ENCODE results near the gene AUNIP. TPM values are rescaled to one million over a fixed set of nuclear protein-coding genes. Genes with fewer than 3 reads are reported as not detected.

AUNIP gene
- total and polyA plus RNA-seq, 2 of the 8 experiments (the other 6 are each of a cell fraction or from before 2014, with no cell fraction given) = 18.6 to 23.2 TPM

DNA sequence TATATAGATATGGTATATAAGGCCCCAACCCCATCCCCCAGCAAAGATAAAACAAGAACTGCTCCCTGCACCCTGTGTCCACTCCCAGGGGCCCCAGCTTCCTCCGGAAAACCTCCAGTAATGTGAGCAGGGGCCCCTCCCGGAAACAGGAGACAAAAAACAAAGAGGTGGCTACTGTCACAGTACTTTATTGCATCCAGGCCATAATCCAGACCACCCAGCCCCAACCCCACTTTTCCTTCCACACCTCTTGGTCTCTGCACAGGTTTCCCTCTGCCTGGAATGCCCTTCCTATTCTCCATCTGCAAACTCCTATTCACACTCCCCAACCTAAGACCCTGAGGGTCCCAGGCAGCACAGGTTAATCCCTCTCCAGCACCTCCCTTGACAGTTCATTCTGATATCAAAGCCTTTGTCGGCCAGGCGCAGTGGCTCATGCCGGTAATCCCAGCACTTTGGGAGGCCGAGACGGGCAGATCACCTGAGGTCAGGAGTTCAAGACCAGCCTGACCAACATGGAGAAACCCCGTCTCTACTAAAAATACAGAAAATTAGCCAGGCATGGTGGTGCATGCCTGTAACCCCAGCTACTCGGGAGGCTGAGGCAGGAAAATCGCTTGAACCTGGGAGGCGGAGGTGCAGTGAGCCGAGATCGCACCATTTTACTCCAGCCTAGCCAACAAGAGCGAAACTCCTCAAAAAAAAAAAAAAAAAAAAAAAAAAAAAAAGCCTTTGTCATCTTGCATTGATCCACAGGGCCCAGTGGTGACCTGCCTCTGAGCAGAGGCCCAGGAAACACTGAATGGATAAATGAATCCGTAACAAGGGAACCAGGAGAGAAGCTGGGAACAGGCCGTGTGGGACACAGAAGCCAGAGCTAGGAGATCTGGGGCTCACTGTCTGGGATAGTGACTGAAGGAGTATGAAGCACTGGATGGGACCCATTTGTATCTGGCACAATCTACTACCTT, 2.3 kb upstream of the AUNIP start:
- Histone ChIP-seq H2AK5ac (ENCODE audit: low read depth, low read length) (no peak overlapping the region), H3K36me3 (ENCODE audit: control insufficient read depth in 2 of 4, insufficient read depth in 4 of 4, low read length in 3 of 4) (peaks cover 0 to 8% (median 1%) of the 10 kb centered on the region in 4 experiments; a peak in 3 of 8 replicates), H2AFZ (ENCODE audit: low read length) (no peak overlapping the region), H3K56ac (replicated peaks; ENCODE audit: insufficient read length, low read depth, low read length) (no peak overlapping the region), H3K4me1 (replicated peaks in 1 of 4; ENCODE audit: control insufficient read depth in 3 of 4, insufficient read depth in 4 of 4, low read length in 3 of 4) (no peaks in the 10 kb centered on the region; a peak in 2 of 7 replicates), H2BK120ac (replicated peaks; ENCODE audit: low read depth, low read length) (no peak overlapping the region), H4K5ac (ENCODE audit: insufficient read length, low read depth, low read length) (no peak overlapping the region), H3K23ac (ENCODE audit: insufficient read length) (no peak overlapping the region), H3K9ac (replicated peaks in 1 of 4; ENCODE audit: extremely low read depth in 1 of 4, low read depth in 3 of 4, low read length in 3 of 4) (no peak overlapping the region; a peak in 2 of 7 replicates), H4K91ac (replicated peaks; ENCODE audit: insufficient read length, low read length) (no peak overlapping the region), H4K8ac (ENCODE audit: extremely low read depth, insufficient read depth, low read length) (no peak overlapping the region), H2BK20ac (ENCODE audit: low read length) (no peak overlapping the region), H4K20me1 (replicated peaks in 1 of 2; ENCODE audit: control insufficient read depth in 1 of 2, insufficient read depth in 2 of 2, low read length in 2 of 2) (peaks cover 0 to 1% of the 10 kb centered on the region in 2 experiments), H3K4me2 (ENCODE audit: insufficient read depth in 1 of 2, low read depth in 2 of 2, low read length in 2 of 2) (no peak overlapping the region), H3K9me3 (ENCODE audit: insufficient read depth in 2 of 2, low read depth in 1 of 2, low read length in 1 of 2) (no peaks in the 10 kb centered on the region), H3K14ac (ENCODE audit: insufficient read length) (no peak overlapping the region), H3K27ac (ENCODE audit: low read depth, low read length) (no peak overlapping the region), H2BK12ac (ENCODE audit: low read depth, low read length) (no peak overlapping the region), H3K4ac (replicated peaks; ENCODE audit: insufficient read length, low read depth, low read length) (no peak overlapping the region), H3K4me3 (ENCODE audit: extremely low read depth in 1 of 4, insufficient read depth in 2 of 4, low read depth in 3 of 4, low read length in 4 of 4) (no peak overlapping the region), H3K23me2 (ENCODE audit: low read depth, low read length) (peaks cover 14% of the 10 kb centered on the region), H2BK5ac (ENCODE audit: low read depth, low read length) (no peak overlapping the region), H2BK15ac (ENCODE audit: low read length) (no peak overlapping the region), H3K79me2 (ENCODE audit: control insufficient read depth in 1 of 2, insufficient read depth in 2 of 2, low read length in 2 of 2) (peaks cover 6 to 19% of the 10 kb centered on the region in 2 experiments; a peak in 3 of 4 replicates), H3K18ac (ENCODE audit: extremely low read depth, low read length) (no peak overlapping the region), H3K79me1 (ENCODE audit: low read depth, low read length) (no peaks in the 10 kb centered on the region; the same call in 1 of the 2 replicates), H3K27me3 (replicated peaks in 1 of 4; ENCODE audit: control insufficient read depth in 3 of 4, extremely low read depth in 1 of 4, insufficient read depth in 3 of 4, low read length in 3 of 4) (no peaks in the 10 kb centered on the region)
- TF ChIP-seq GTF2F1 (IDR thresholded peaks at IDR 0.05; ENCODE audit: borderline replicate concordance, low read depth, low read length) (no peak), EP300 (IDR thresholded peaks at IDR 0.05; ENCODE audit: borderline replicate concordance in 1 of 2, low read depth in 2 of 2, low read length in 2 of 2) (no peak), CEBPB (IDR thresholded peaks at IDR 0.05; ENCODE audit: low read depth, low read length) (no peak), MAFK (IDR thresholded peaks at IDR 0.05; ENCODE audit: low read depth, low read length) (no peak), RAD21 (IDR thresholded peaks at IDR 0.05 in 1 of 2, conservative IDR thresholded peaks at IDR 0.05 in 1 of 2; ENCODE audit: low read depth in 2 of 2, low read length in 2 of 2) (no peak), SP4 (IDR thresholded peaks at IDR 0.05; ENCODE audit: low read length) (no peak), BRCA1 (IDR thresholded peaks at IDR 0.05; ENCODE audit: low read depth, low read length) (no peak), BACH1 (IDR thresholded peaks at IDR 0.05; ENCODE audit: low read length) (no peak)
- no peak for FAIRE-seq
- WGBS, 2 experiments (ENCODE audit: extremely low coverage in 1 of 2, insufficient coverage in 1 of 2, insufficient read length in 1 of 2, insufficient replicate concordance in 2 of 2, low coverage in 1 of 2, low lambda C conversion rate in 2 of 2, missing lambda C conversion rate in 1 of 2) = 89% methylated on average over 13 of the region's 16 CpGs; no CpG with 5 or more reads in 1 of the 2 experiments
- no peak for DNase-seq (ENCODE audit: low read depth in 1 of 2, low spot score in 2 of 2)
- ChIA-PET CTCF (ENCODE audit: partially characterized antibody) (interaction anchor here (1.0 to 2.6 kb wide), 4 partner anchors 30 to 52 kb away, joined by 3 to 13 read pairs (median 3); partner anchors contain the start of gene MTFR1L), POLR2A (ENCODE audit: partially characterized antibody) (interaction anchor here (1.0 to 2.0 kb wide), 6 partner anchors 9 to 41 kb away, joined by 3 to 8 read pairs (median 3); partner anchors contain the start of gene MTFR1L)

All from H1 (cell line).